ENCODE data around the gene SLC6A12.

Gene SLC6A12

GRCh38 chr12:164207-164606 is 49.8 kb downstream of the SLC6A12 start (continued):
- TF ChIP-seq ZFP30 (CRISPR knock-in tag; IDR thresholded peaks at IDR 0.05) (no peak), ESRRG (CRISPR knock-in tag; IDR thresholded peaks at IDR 0.05) (no peak), ZNF8 (CRISPR knock-in tag; IDR thresholded peaks at IDR 0.05) (no peak), ZNF565 (CRISPR knock-in tag; conservative IDR thresholded peaks at IDR 0.05; ENCODE audit: low read depth) (no peak)

GRCh38 chr12:163406-163986 is 50.5 kb downstream of the SLC6A12 start:
- no peak for ATAC-seq
- TF ChIP-seq ZFP30 (CRISPR knock-in tag; IDR thresholded peaks at IDR 0.05) (no peak), ZFP3 (CRISPR knock-in tag; IDR thresholded peaks at IDR 0.05) (no peak), POU6F1 (CRISPR knock-in tag; IDR thresholded peaks at IDR 0.05; ENCODE audit: borderline replicate concordance, low read depth) (no peak), ZNF70 (CRISPR knock-in tag; IDR thresholded peaks at IDR 0.05) (no peak), SNAI2 (CRISPR knock-in tag; IDR thresholded peaks at IDR 0.05) (no peak), ISL1 (CRISPR knock-in tag; IDR thresholded peaks at IDR 0.05) (no peak), ZNF565 (CRISPR knock-in tag; conservative IDR thresholded peaks at IDR 0.05; ENCODE audit: low read depth) (no peak), OSR1 (CRISPR knock-in tag; IDR thresholded peaks at IDR 0.05) (no peak), ZNF8 (CRISPR knock-in tag; IDR thresholded peaks at IDR 0.05) (no peak), ZC3H10 (CRISPR knock-in tag; IDR thresholded peaks at IDR 0.05) (no peak), CSRNP3 (CRISPR knock-in tag; IDR thresholded peaks at IDR 0.05) (no peak), GLIS3 (CRISPR knock-in tag; IDR thresholded peaks at IDR 0.05) (no peak)

GRCh38 chr12:162467-163307 is 51.3 kb downstream of the SLC6A12 start:
- no peak for TF ChIP-seq ESRRG (CRISPR knock-in tag; IDR thresholded peaks at IDR 0.05)
- TF ChIP-seq ISL1 (CRISPR knock-in tag; IDR thresholded peaks at IDR 0.05), result no peak
- TF ChIP-seq TSHZ2 (CRISPR knock-in tag; IDR thresholded peaks at IDR 0.05), result no peak
- TF ChIP-seq ZNF70 (CRISPR knock-in tag; IDR thresholded peaks at IDR 0.05), result no peak
- TF ChIP-seq PPARA (CRISPR knock-in tag; IDR thresholded peaks at IDR 0.05; ENCODE audit: borderline replicate concordance), result no peak
- TF ChIP-seq RARB (CRISPR knock-in tag; IDR thresholded peaks at IDR 0.05), result no peak
- no peak for TF ChIP-seq CSRNP3 (CRISPR knock-in tag; IDR thresholded peaks at IDR 0.05)
- TF ChIP-seq TOX (CRISPR knock-in tag; IDR thresholded peaks at IDR 0.05; ENCODE audit: borderline replicate concordance), result no peak
- no peak for TF ChIP-seq PATZ1 (CRISPR knock-in tag; IDR thresholded peaks at IDR 0.05; ENCODE audit: borderline replicate concordance)
- TF ChIP-seq ARNTL (CRISPR knock-in tag; IDR thresholded peaks at IDR 0.05; ENCODE audit: borderline replicate concordance, low read depth), result no peak
- TF ChIP-seq GLIS3 (CRISPR knock-in tag; IDR thresholded peaks at IDR 0.05), result no peak
- no peak for TF ChIP-seq ZC3H10 (CRISPR knock-in tag; IDR thresholded peaks at IDR 0.05)
- TF ChIP-seq BACH2 (CRISPR knock-in tag; IDR thresholded peaks at IDR 0.05; ENCODE audit: borderline replicate concordance), result no peak
- no peak for TF ChIP-seq ZFP3 (CRISPR knock-in tag; IDR thresholded peaks at IDR 0.05)
- no peak for TF ChIP-seq ZFP30 (CRISPR knock-in tag; IDR thresholded peaks at IDR 0.05)
- TF ChIP-seq TCF4 (CRISPR knock-in tag; IDR thresholded peaks at IDR 0.05; ENCODE audit: borderline replicate concordance), result no peak
- no peak for TF ChIP-seq ZNF8 (CRISPR knock-in tag; IDR thresholded peaks at IDR 0.05)
- no peak; the same call in 1 of the 3 replicates for ATAC-seq
